Liver (tissue), 3 donors: ENCODE results near the gene PTPN9.
"Not testable (repeated sequence)": the region's sequence is repeated elsewhere in the genome, so short reads cannot be mapped to it uniquely, and the experiment has no call there.

ENCODE experiments used
- EGR1 ChIP-seq, 2 donors: IDR thresholded peaks; 2 replicates each; pipeline ENCODE4 v1.6.1; 2016 to 2018; ENCODE audit warnings: antibody characterized with exemption in 2 of 2, low read depth in 2 of 2
- GABPA ChIP-seq, 2 donors: IDR thresholded peaks in 1 of 2; conservative IDR thresholded peaks in 1 of 2; 2 replicates each; pipeline ENCODE4 v1.6.1; 2016; ENCODE audit warnings: antibody characterized with exemption in 2 of 2, mild to moderate bottlenecking in 1 of 2, moderate library complexity in 1 of 2
- HNF4G ChIP-seq: IDR thresholded peaks from 2 replicates; pipeline ENCODE4 v1.6.1; 2016; ENCODE audit warnings: antibody characterized with exemption
- JUND ChIP-seq, 2 donors: IDR thresholded peaks; 2 replicates each; pipeline ENCODE4 v1.6.1; 2016; ENCODE audit warnings: antibody characterized with exemption in 2 of 2
- RAD21 ChIP-seq, 2 donors: IDR thresholded peaks; 2 replicates each; pipeline ENCODE4 v1.6.1; 2016; ENCODE audit warnings: antibody characterized with exemption in 2 of 2, mild to moderate bottlenecking in 2 of 2
- RXRA ChIP-seq, 2 donors: IDR thresholded peaks; 2 replicates each; pipeline ENCODE4 v1.6.1; 2017 to 2018; ENCODE audit warnings: antibody characterized with exemption in 2 of 2, mild to moderate bottlenecking in 1 of 2
- SP1 ChIP-seq: IDR thresholded peaks from 2 replicates; pipeline ENCODE4 v1.6.1; 2018; ENCODE audit warnings: antibody characterized with exemption, mild to moderate bottlenecking
- TAF1 ChIP-seq: conservative IDR thresholded peaks from 2 replicates; pipeline ENCODE4 v1.6.1; 2016; ENCODE audit warnings: antibody characterized with exemption, mild to moderate bottlenecking
- YY1 ChIP-seq: IDR thresholded peaks from 2 replicates; pipeline ENCODE4 v1.6.1; 2016; ENCODE audit warnings: antibody characterized with exemption, mild to moderate bottlenecking
- TF ChIP-seq, protein P1 (sequence below): fragments of 150-350 bp; IDR thresholded peaks from 2 replicates; pipeline ENCODE4 v1.5.1; 2017; ENCODE audit warnings: improper control_type of control experiment, low read depth, low read length; ENCODE audit not compliant: missing input control
- TF ChIP-seq, protein P2 (sequence below): IDR thresholded peaks from 2 replicates; pipeline ENCODE4 v1.6.1; 2016; ENCODE audit warnings: antibody characterized with exemption
- TF ChIP-seq, protein P3 (sequence below): IDR thresholded peaks from 2 replicates; pipeline ENCODE4 v1.6.1; 2016; ENCODE audit warnings: antibody characterized with exemption
- TF ChIP-seq, protein P4 (sequence below): IDR thresholded peaks from 2 replicates; pipeline ENCODE4 v1.6.1; 2016; ENCODE audit warnings: antibody characterized with exemption
- TF ChIP-seq, protein P5 (sequence below): IDR thresholded peaks from 2 replicates; pipeline ENCODE4 v1.6.1; 2016; ENCODE audit warnings: antibody characterized with exemption, mild to moderate bottlenecking
- donor health status: healthy.
- donor health status: healthy.

DNA sequence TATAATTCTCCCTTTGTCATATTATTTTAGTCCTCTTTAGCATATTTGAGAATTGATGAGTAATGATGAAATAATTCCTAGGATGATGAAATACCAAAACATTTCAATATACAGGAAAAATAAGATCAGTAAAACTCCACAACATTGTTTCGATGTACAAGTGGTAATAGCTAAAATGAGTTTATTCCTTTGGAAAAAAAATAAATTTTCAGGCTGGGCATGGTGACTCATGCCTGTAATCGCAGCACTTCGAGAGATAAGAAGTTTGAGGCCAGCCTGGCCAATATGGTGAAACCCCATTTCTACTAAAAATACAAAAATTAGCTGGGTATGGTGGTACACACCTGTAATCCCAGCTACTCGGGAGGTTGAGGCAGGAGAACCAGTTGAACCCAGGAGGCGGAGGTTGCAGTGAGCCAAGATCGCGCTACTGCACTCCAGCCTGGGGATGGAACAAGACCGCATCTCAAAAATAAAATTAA is 135.1 kb downstream of the PTPN9 start:
- TF ChIP-seq, protein P1, sequence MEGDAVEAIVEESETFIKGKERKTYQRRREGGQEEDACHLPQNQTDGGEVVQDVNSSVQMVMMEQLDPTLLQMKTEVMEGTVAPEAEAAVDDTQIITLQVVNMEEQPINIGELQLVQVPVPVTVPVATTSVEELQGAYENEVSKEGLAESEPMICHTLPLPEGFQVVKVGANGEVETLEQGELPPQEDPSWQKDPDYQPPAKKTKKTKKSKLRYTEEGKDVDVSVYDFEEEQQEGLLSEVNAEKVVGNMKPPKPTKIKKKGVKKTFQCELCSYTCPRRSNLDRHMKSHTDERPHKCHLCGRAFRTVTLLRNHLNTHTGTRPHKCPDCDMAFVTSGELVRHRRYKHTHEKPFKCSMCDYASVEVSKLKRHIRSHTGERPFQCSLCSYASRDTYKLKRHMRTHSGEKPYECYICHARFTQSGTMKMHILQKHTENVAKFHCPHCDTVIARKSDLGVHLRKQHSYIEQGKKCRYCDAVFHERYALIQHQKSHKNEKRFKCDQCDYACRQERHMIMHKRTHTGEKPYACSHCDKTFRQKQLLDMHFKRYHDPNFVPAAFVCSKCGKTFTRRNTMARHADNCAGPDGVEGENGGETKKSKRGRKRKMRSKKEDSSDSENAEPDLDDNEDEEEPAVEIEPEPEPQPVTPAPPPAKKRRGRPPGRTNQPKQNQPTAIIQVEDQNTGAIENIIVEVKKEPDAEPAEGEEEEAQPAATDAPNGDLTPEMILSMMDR = not testable (repeated sequence)
- not testable (repeated sequence) for TF ChIP-seq RAD21 (IDR thresholded peaks at IDR 0.05); GABPA (IDR thresholded peaks at IDR 0.05 in 1 of 2, conservative IDR thresholded peaks at IDR 0.05 in 1 of 2); RXRA (IDR thresholded peaks at IDR 0.05); HNF4G; SP1; YY1; EGR1 (IDR thresholded peaks at IDR 0.05; ENCODE audit: low read depth in 2 of 2); TAF1; JUND (IDR thresholded peaks at IDR 0.05)
- TF ChIP-seq, protein P2, sequence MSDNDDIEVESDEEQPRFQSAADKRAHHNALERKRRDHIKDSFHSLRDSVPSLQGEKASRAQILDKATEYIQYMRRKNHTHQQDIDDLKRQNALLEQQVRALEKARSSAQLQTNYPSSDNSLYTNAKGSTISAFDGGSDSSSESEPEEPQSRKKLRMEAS = not testable (repeated sequence)
- TF ChIP-seq, protein P3, sequence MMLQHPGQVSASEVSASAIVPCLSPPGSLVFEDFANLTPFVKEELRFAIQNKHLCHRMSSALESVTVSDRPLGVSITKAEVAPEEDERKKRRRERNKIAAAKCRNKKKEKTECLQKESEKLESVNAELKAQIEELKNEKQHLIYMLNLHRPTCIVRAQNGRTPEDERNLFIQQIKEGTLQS = not testable (repeated sequence)
- TF ChIP-seq, protein P4, sequence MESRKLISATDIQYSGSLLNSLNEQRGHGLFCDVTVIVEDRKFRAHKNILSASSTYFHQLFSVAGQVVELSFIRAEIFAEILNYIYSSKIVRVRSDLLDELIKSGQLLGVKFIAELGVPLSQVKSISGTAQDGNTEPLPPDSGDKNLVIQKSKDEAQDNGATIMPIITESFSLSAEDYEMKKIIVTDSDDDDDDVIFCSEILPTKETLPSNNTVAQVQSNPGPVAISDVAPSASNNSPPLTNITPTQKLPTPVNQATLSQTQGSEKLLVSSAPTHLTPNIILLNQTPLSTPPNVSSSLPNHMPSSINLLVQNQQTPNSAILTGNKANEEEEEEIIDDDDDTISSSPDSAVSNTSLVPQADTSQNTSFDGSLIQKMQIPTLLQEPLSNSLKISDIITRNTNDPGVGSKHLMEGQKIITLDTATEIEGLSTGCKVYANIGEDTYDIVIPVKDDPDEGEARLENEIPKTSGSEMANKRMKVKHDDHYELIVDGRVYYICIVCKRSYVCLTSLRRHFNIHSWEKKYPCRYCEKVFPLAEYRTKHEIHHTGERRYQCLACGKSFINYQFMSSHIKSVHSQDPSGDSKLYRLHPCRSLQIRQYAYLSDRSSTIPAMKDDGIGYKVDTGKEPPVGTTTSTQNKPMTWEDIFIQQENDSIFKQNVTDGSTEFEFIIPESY = not testable (repeated sequence)
- TF ChIP-seq, protein P5, sequence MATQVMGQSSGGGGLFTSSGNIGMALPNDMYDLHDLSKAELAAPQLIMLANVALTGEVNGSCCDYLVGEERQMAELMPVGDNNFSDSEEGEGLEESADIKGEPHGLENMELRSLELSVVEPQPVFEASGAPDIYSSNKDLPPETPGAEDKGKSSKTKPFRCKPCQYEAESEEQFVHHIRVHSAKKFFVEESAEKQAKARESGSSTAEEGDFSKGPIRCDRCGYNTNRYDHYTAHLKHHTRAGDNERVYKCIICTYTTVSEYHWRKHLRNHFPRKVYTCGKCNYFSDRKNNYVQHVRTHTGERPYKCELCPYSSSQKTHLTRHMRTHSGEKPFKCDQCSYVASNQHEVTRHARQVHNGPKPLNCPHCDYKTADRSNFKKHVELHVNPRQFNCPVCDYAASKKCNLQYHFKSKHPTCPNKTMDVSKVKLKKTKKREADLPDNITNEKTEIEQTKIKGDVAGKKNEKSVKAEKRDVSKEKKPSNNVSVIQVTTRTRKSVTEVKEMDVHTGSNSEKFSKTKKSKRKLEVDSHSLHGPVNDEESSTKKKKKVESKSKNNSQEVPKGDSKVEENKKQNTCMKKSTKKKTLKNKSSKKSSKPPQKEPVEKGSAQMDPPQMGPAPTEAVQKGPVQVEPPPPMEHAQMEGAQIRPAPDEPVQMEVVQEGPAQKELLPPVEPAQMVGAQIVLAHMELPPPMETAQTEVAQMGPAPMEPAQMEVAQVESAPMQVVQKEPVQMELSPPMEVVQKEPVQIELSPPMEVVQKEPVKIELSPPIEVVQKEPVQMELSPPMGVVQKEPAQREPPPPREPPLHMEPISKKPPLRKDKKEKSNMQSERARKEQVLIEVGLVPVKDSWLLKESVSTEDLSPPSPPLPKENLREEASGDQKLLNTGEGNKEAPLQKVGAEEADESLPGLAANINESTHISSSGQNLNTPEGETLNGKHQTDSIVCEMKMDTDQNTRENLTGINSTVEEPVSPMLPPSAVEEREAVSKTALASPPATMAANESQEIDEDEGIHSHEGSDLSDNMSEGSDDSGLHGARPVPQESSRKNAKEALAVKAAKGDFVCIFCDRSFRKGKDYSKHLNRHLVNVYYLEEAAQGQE = not testable (repeated sequence)
